ENCODE measurements around the gene SLC13A2.

DNA sequence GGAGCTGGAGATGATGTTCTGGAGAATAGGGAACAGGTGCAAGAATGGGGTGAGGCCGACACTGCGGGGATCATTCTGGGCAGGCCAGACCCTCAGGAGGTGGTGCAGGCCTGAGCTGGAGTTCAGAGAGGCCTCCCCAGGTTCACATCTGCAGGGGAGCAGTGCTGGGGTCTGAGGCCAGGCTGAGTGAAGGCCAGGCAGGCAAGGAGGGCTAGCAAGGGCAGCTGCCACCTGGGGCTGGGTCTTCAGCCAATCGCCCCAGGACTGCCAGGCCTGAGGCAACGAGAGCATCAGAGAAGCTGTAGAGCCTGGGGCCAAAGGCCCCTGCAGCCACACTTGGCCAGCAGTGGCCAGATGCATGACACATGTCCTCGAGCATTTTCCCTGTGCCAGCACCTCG is 47.2 kb downstream of the SLC13A2 start:
- TF ChIP-seq POLR2AphosphoS5 (IDR thresholded peaks at IDR 0.05; ENCODE audit: borderline replicate concordance, low read depth, low read length), result no peak
- TF ChIP-seq EZH2 (IDR thresholded peaks at IDR 0.05), result no peak
- TF ChIP-seq FOXP2 (optimal IDR thresholded peaks at IDR 0.05; ENCODE audit: control extremely low read depth, extremely low read length, insufficient read depth), result no peak
